ENCODE results near the gene DCBLD2.

The DCBLD2 gene, protein sequence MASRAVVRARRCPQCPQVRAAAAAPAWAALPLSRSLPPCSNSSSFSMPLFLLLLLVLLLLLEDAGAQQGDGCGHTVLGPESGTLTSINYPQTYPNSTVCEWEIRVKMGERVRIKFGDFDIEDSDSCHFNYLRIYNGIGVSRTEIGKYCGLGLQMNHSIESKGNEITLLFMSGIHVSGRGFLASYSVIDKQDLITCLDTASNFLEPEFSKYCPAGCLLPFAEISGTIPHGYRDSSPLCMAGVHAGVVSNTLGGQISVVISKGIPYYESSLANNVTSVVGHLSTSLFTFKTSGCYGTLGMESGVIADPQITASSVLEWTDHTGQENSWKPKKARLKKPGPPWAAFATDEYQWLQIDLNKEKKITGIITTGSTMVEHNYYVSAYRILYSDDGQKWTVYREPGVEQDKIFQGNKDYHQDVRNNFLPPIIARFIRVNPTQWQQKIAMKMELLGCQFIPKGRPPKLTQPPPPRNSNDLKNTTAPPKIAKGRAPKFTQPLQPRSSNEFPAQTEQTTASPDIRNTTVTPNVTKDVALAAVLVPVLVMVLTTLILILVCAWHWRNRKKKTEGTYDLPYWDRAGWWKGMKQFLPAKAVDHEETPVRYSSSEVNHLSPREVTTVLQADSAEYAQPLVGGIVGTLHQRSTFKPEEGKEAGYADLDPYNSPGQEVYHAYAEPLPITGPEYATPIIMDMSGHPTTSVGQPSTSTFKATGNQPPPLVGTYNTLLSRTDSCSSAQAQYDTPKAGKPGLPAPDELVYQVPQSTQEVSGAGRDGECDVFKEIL

GRCh38 chr3:98901392-98902350 is at the start of gene DCBLD2:
TSS of gene DCBLD2 (minus strand) at chr3:98901695. CDS start at chr3:98901326, 369 bp downstream.
- DNase-seq, result peak; percentile 86

DNA sequence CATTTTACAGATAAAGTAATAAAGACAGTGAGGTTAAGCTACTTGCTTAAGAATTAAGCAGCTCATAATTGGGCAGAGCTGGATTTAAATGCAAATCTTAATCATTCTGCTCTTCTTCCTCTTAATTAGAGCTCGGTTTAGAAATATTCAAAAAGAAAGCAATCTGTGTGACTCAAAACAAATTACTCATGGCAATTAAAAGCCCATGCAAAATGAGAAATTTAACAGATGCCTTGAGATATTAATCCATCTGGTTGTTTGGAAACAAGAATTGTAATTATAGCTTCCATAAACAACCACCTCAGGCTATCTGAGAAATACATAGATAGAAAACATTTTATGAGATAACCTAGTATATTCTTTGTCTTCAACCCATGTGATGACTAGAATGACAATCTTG is 44.2 kb upstream of the DCBLD2 start:
- no peak for DNase-seq

GRCh38 chr3:98945101-98945524 is 43.6 kb upstream of the DCBLD2 start:
- no peak for DNase-seq

- no peak for DNase-seq
Observed at GRCh38 chr3:98930413-98930812, 28.9 kb upstream of the DCBLD2 start.

GRCh38 chr3:98921957-98922356 is 20.5 kb upstream of the DCBLD2 start:
- DNase-seq, result no peak

GRCh38 chr3:98920166-98920565 is 18.7 kb upstream of the DCBLD2 start:
- no peak for DNase-seq

- no peak for DNase-seq
Observed at GRCh38 chr3:98918586-98918985, 17.1 kb upstream of the DCBLD2 start.

GRCh38 chr3:98917608-98918007 is 16.1 kb upstream of the DCBLD2 start:
- no peak for DNase-seq

DNA sequence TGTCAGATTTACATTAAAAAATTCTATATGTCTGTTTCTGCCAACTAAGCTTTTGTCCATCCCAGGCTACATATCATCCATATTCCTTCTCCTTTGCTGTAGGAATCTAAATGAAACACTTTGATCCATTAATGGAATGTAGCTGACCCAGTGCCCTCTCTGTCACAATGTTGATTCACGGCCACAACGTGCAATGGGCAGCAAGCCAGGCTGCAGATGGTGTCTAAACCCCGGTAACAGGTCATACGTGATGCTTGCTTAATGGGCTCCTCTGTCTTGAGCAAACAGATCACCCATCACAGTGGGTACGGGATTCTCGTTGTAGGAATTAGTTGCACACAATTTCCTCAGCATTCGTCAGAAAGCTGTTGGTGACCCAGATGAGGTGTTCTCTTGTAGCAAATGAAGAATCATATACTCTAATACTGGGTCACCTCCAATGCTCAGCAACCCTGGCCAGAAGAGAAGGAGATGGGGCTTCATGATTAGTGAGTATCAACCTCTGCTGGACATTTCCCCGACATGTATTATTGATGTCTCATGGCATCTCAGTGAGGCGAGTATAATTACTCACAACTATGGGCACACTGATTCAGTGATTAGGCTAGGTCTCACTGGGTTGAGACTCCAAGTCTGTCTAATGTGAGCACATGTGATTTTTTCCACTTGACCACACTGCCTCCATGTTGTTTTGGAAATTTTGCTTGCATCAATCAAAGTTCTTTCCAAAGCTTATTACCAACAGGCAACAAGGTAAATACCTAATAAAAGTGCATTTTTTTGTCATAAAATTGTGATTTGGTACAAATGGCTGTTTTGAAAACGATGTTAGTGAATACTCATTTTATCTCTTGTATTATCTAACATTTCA is 12.9 kb upstream of the DCBLD2 start:
- no peak for DNase-seq

DNA sequence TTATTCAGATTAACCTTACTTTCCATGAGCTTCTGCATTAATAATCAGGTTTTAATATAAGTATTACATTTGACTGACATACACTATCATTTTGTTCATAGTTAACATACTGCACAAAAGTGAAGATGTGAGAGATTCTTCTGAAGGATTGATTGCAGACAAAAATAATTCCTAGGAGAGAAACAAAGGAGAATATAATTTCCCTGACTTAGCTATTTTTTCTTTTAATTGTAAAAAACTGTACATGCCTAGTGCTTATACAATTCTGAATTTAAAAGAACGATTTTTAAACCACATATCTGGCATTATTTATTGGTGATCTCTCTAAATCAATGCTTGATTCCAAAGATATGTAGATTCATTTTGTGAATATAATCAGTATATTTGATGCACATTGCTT is 11.0 kb upstream of the DCBLD2 start:
- DNase-seq, result no peak

DNA sequence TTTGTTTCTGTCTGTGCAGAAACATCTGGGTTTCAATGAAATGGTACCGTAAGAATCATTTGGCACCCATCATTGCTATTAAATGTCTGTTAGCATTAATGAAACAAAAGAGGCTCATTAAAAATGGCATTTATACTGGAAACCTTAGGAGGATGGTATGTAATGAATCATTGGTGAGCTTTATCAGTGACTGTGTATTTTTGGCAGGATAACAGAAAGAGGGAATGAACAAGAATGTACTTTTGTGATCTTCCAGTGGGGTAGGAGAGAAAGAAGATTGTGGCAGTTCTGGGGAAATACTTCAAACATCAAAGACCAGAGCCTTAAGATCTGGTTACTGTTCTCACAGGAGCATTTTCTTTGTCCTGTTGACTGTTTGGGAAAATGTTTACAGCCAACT is 4.7 kb upstream of the DCBLD2 start:
- no peak for DNase-seq

DNA sequence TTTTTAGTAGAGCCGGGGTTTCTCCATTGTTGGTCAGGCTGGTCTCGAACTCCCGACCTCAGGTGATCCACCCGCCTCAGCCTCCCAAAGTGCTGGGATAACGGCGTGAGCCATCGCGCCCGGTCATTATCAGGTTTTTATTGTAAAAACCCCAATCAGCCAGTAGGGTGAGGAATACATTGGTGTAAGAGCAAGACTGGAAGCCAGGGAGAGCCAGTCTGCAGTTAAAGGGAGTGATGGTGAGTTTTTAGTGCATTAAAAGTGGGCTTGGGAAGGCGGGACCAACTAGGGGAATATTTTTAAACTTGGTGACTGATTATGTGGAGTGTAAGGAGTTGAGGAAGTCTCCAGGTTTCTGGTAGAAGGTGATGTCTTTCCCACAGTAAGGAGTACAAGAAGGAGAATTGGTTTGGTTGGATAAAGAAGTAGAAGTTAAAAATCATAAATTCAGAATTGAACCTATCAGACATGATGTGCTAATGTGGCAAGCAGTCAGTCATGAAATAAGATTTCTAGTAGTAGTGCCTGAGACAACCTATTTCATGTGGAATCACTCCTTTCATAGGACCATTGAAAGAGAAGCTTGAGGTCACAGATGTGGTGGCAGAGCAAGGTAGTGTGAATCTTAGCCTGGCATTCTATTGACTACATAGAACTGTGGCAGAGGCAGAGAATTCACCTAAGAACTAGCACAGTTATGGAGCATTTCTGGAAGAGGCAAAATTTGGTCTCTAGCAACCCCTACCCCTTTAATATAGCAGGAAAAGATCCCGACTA is 2.4 kb upstream of the DCBLD2 start:
- no peak for DNase-seq

GRCh38 chr3:98903099-98903498 is 1.6 kb upstream of the DCBLD2 start:
- DNase-seq, result no peak

- no peak for DNase-seq
Observed at GRCh38 chr3:98902351-98902740, 851 bp upstream of the DCBLD2 start.

GRCh38 chr3:98901119-98901391 is 440 bp downstream of the DCBLD2 start:
- no peak for DNase-seq

DNA sequence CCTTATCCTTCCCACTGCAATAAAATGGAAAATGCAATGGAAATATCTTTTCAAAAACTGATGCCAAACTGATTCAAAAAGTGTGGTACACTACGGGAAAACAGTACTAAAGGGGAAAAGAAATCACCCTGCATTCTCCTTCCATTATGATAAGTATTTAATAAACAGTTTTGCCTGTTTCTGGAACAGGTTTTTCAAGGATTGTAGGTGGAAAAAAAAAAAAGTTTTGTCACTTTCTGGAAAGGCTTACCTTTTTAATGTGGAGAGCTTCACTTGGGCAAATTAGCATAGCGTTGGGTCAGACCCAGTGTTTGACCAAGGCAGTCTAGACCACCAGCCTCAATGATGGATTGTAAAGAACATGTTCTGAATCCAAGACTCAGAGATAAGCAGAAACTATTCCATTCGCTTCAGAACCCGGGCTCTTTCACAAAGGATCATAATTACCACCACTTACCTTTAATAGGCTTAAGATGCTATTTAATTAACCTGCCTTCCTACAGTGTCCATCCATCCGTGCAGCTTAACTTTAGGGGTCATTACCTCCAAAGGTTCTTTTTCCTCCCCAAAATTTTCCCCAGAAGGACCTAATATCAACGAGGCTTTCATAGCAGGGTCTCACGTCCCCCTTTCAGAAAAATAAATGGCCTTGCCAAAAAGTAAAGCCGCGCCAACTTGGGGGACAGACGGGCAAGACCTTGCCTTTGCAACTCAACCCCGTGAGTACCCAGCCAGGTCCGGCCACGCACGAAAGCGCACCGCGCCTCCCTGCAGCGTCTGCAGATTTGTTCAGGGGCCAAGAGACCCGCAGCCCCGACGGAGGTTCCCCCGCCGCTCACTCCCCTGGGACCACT is 1.0 kb downstream of the DCBLD2 start:
- DNase-seq, result no peak

DNA sequence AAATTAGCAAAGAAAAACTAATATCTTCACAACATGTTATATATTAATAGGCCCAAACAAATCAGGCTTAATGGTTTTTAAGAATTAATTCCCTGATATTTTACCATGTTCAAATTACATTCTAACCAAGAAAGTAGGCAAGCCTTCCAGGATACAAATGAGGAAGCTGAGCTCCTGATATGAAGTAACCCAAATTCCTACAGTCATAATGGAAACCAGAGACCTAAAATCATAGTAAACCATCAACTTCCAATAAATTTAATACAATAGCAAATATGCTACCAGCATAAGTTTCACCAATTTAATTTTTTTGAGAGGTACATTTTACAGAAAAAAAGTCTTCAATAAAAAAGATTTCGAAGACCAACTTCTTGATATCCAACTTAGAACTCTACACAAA is 3.8 kb downstream of the DCBLD2 start:
- DNase-seq, result no peak

- no peak for DNase-seq
Observed at GRCh38 chr3:98894791-98895576, 6.5 kb downstream of the DCBLD2 start.

GRCh38 chr3:98893740-98894139 is 7.8 kb downstream of the DCBLD2 start:
- DNase-seq, result no peak

DNA sequence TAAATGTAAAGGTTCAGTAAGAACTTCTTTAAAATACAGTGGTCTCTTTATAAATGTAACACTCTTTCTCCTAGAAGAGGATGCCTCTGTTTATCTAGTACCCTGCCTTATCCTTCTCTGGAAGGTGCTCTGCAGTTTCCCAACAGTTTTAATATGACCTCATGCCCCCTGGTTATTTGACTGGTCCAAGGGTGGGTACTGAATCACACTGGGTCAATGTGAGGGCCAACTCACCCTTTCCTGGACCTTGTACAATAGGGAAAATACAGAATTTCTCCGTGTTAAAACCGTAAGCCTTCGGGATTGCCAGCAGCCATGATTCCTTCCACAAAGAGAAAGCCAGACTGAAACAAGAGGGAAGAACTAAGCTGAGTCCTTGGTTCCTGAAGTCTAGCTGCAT is 9.2 kb downstream of the DCBLD2 start:
- no peak for DNase-seq
